Pancreas (tissue), 10 donors: Measurements from ENCODE around the gene BMERB1. TPM values are rescaled to one million over a fixed set of nuclear protein-coding genes. Genes with fewer than 3 reads are reported as not detected.
"Not testable (repeated sequence)": the region's sequence is repeated elsewhere in the genome, so short reads cannot be mapped to it uniquely, and the experiment has no call there.

ENCODE experiments used
- ATAC-seq, 4 donors: fragments of 200-7000 bp; cut with Tn5 transposase; one replicate each; pipeline versions ENCODE4 v1.8.0 to v1.9.1; 2020; ENCODE audit warnings: mild to moderate bottlenecking in 4 of 4, moderate library complexity in 4 of 4
- DNase-seq, 6 donors: peaks; one replicate each; pipeline ENCODE4 v3.0.0-alpha.2; 2020
- FAIRE-seq: peaks from 2 replicates; lab custom pipeline; 2012; peaks lifted over from hg19 to GRCh38; lab: Jason Lieb, UNC
- H3K27ac ChIP-seq, 4 donors: fragments of 200-600 bp; sonication (generic); 1 replicate in 3 of 4; 2 replicates in 1 of 4; pipeline versions ENCODE4 v1.5.0 to v1.8.0; 2020
- H3K27me3 ChIP-seq, 4 donors: fragments of 200-600 bp; one replicate each; pipeline ENCODE4 v1.8.0; 2021
- H3K36me3 ChIP-seq, 3 donors: fragments of 200-600 bp; sonication (generic) in 1 of 3; one replicate each; pipeline versions ENCODE4 v1.5.0 to v1.8.0; 2020 to 2021
- H3K4me1 ChIP-seq, 3 donors: fragments of 200-600 bp; one replicate each; pipeline ENCODE4 v1.8.0; 2021
- H3K4me3 ChIP-seq, 4 donors: fragments of 200-600 bp; sonication (generic) in 2 of 4; one replicate each; pipeline versions ENCODE4 v1.5.0 to v1.8.0; 2020 to 2021
- H3K9me3 ChIP-seq, 4 donors: fragments of 200-600 bp; one replicate each; pipeline ENCODE4 v1.8.0; 2021
- WGBS, 2 donors: extraction: QIAGEN DNeasy Blood & Tissue Kit; methylation state at CpG; one replicate each; pipeline ENCODE4 v1.1.7; 2013; 5-methylcytosine and 5-hydroxymethylcytosine counted together
- intact Hi-C, 3 donors: fragments of 100-400 bp; cut with DNase I; formaldehyde crosslinking; loops; one replicate each; pipeline versions ENCODE4 v1.11.1 to v1.14.2; 2022
- polyA plus RNA-seq, 2 donors: library from polyadenylated mRNA; stranded (reverse); fragments of 200-250 nt; gene quantifications; one replicate each; pipeline ENCODE4 v1.2.3, GENCODE V29; 2013
- total RNA-seq, 6 donors: library from RNA; stranded (reverse); fragmentation: NEBNext Ultra II Directional in 4 of 6; extraction: Animal tissue kit (Norgen Biotek cat#: 25700) in 4 of 6; gene quantifications; one replicate each; pipeline versions ENCODE4 v1.2.1 to v1.2.4, GENCODE V29; 2021 to 2023
- TF ChIP-seq, protein P1 (sequence below), 4 donors: fragments of 200-600 bp; sonication (generic) in 3 of 4; IDR thresholded peaks; one replicate each; pipeline versions ENCODE4 v1.5.0 to v1.8.0; 2021; ENCODE audit warnings: antibody characterized with exemption in 4 of 4
- donor health status: healthy with polysubstance abuse.
- donor health status: DM: no; HTN: no; CAD: no; lungs with moderate emphysema.
- donor health status: DM: no; HTN: no; CAD: no.
- donor health status: control.
- donor health status: control.
- donor health status: Bipolar disorder and iron deficiency.
- donor health status: DM: yes; HTN: yes; CAD: no.
- donor health status: DM: no; HTN: no; CAD: no.
- donor health status: DM: no; HTN: no; CAD: no.
- donor health status: DM: yes; HTN: yes; CAD: no.

The BMERB1 gene
- total and polyA plus RNA-seq, 8 donors: 10.3 to 21.7 (median 17.5) TPM

DNA sequence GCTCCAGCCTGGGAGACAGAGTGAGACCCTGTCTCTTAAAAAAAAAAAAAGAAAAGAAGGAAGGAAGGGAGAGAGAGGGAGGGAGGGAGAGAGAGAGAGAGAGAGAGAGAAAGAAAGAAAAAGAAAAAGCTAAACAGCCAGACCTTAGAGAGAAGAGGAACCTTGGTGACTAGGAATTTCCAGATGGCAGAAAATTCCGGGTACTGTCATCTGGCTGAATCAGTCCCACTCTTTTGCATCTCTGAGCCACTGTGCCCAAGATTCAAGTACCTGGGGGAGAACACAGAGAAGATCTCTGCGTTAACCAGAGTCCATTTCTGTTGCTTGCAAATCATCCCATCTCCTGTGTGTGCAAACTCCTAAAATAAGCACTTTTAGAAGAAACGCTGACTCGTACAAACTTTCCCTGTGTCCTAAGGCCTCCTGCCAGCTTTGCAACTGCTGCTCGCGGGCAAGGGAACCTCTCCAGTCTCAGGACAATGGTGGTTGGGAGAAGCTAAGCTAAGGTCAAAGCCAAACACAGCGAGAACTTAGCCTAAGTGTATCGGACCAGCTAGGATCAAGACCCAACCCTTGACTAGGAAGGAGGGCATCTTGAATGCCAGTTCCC, 18.0 kb downstream of the BMERB1 start:
- Histone ChIP-seq H3K4me3 (no peak overlapping the region), H3K4me1 (peaks cover 10 to 20% (median 15%) of the 10 kb centered on the region in 3 donors), H3K27me3 (no peaks in the 10 kb centered on the region), H3K36me3 (no peaks in the 10 kb centered on the region), H3K9me3 (no peaks in the 10 kb centered on the region), H3K27ac (no peak overlapping the region)
- intact Hi-C loops: no loop called here
- DNase-seq (no peak), ATAC-seq (no peak), FAIRE-seq (no peak)
- TF ChIP-seq, protein P1, sequence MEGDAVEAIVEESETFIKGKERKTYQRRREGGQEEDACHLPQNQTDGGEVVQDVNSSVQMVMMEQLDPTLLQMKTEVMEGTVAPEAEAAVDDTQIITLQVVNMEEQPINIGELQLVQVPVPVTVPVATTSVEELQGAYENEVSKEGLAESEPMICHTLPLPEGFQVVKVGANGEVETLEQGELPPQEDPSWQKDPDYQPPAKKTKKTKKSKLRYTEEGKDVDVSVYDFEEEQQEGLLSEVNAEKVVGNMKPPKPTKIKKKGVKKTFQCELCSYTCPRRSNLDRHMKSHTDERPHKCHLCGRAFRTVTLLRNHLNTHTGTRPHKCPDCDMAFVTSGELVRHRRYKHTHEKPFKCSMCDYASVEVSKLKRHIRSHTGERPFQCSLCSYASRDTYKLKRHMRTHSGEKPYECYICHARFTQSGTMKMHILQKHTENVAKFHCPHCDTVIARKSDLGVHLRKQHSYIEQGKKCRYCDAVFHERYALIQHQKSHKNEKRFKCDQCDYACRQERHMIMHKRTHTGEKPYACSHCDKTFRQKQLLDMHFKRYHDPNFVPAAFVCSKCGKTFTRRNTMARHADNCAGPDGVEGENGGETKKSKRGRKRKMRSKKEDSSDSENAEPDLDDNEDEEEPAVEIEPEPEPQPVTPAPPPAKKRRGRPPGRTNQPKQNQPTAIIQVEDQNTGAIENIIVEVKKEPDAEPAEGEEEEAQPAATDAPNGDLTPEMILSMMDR (IDR thresholded peaks at IDR 0.05): no peak
- WGBS, 2 donors: 65 to 70% methylated on average over 8 of the region's 8 CpGs

DNA sequence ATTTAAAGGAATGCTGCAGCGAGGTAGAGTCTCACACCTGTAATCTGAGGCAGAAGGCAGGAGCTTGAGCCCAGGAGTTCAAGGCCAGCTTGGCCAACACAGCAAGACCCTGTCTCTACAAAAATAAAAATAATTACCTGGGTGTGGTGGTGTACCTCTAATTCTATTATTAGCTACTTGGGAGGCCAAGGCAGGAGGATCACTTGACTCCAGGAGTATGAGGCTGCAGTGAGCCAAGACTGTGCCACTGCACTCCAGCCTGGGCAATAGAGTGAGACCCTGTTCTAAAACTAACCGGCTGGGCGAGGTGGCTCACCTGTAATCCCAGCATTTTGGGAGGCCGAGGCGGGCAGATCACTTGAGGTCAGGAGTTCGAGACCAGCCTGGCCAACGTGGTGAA, 18.9 kb downstream of the BMERB1 start:
- WGBS, 2 donors: 92 to 95% methylated on average over 7 of the region's 7 CpGs
- H3K4me3 ChIP-seq, H3K36me3 ChIP-seq, H3K9me3 ChIP-seq, FAIRE-seq, DNase-seq, H3K27me3 ChIP-seq, ATAC-seq, H3K27ac ChIP-seq, intact Hi-C loops: not testable (repeated sequence)
- H3K4me1 ChIP-seq: peaks cover 10 to 20% (median 15%) of the 10 kb centered on the region in 3 donors

- FAIRE-seq, H3K27me3 ChIP-seq, H3K36me3 ChIP-seq, H3K4me3 ChIP-seq, H3K9me3 ChIP-seq, ATAC-seq, DNase-seq, intact Hi-C loops: not testable (repeated sequence)
- H3K4me1 ChIP-seq: peaks cover 10 to 20% (median 15%) of the 10 kb centered on the region in 3 donors
- 73 to 81% methylated on average over 11 of the region's 11 CpGs for WGBS, 2 donors
- peak overlapping the region in 3 of 4 donors; percentile 33 to 68 (median 46) for H3K27ac ChIP-seq
Observed at GRCh38 chr16:15454933-15455332, 20.5 kb downstream of the BMERB1 start.

- Histone ChIP-seq H3K36me3 (no peaks in the 10 kb centered on the region), H3K4me1 (peaks cover 10 to 20% (median 16%) of the 10 kb centered on the region in 3 donors), H3K9me3 (no peaks in the 10 kb centered on the region), H3K27me3 (no peaks in the 10 kb centered on the region), H3K4me3 (no peak overlapping the region), H3K27ac (peak overlapping the region in 1 of 4 donors; percentile 24)
- TF ChIP-seq, protein P1 (IDR thresholded peaks at IDR 0.05): no peak
- FAIRE-seq (no peak), ATAC-seq (no peak), DNase-seq (no peak)
- 69 to 77% methylated on average over 3 of the region's 3 CpGs for WGBS, 2 donors
- intact Hi-C loops: no loop called here
Observed at GRCh38 chr16:15457400-15457799, 23.0 kb downstream of the BMERB1 start.

GRCh38 chr16:15457958-15458357, 23.6 kb downstream of the BMERB1 start:
- intact Hi-C loops: no loop called here
- TF ChIP-seq, protein P1 (IDR thresholded peaks at IDR 0.05): no peak
- Histone ChIP-seq H3K27me3 (no peaks in the 10 kb centered on the region), H3K9me3 (no peaks in the 10 kb centered on the region), H3K4me3 (no peak overlapping the region), H3K27ac (no peak overlapping the region), H3K4me1 (peaks cover 10 to 25% (median 22%) of the 10 kb centered on the region in 3 donors), H3K36me3 (no peaks in the 10 kb centered on the region)
- 52 to 59% methylated on average over 4 of the region's 4 CpGs for WGBS, 2 donors
- no peak for FAIRE-seq
- no peak for ATAC-seq
- DNase-seq: no peak

- FAIRE-seq (no peak), DNase-seq (no peak), ATAC-seq (no peak)
- 93 to 96% methylated on average over 1 of the region's 1 CpG for whole genome bisulfite sequencing, 2 donors
- Histone ChIP-seq H3K27me3 (no peaks in the 10 kb centered on the region), H3K27ac (no peak overlapping the region), H3K4me3 (no peak overlapping the region), H3K4me1 (peaks cover 10 to 26% (median 21%) of the 10 kb centered on the region in 3 donors), H3K36me3 (no peaks in the 10 kb centered on the region), H3K9me3 (no peaks in the 10 kb centered on the region)
- TF ChIP-seq, protein P1 (IDR thresholded peaks at IDR 0.05): no peak
- intact Hi-C loops: no loop called here
Observed at GRCh38 chr16:15459791-15460190, 25.4 kb downstream of the BMERB1 start.
